Measurements from ENCODE around the gene SLC34A2. TPM values are rescaled to one million over a fixed set of nuclear protein-coding genes. Genes with fewer than 3 reads are reported as not detected.

SLC34A2 gene
- total RNA-seq, 2 donors from 2014 or later = 0.18 TPM; not detected in 1

DNA sequence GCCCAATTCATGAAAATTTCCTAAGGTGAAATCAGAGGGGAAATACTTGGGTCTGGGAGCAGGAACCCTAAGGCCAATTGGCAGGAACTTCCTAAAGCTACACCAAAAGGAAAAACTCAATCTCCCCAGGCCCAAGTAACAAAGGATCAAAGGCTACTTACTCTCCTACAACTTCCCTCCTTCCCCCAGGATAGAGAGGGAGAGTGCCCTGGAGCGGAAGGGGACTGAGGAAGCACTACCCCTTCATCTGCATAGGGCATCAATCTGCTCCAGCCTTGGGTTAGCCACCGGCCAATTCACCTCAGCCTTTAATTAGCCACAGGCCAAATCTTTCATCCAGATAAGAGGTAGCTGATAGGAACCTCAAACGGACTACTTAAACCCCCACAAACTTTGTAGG is 55.0 kb downstream of the SLC34A2 start:
- DNase-seq = no peak
- ATAC-seq = no peak
- intact Hi-C loops (cut with DNase I) = no loop called here

GRCh38 chr4:25712611-25713010 is 57.0 kb downstream of the SLC34A2 start:
- ATAC-seq (no peak), DNase-seq (no peak)
- intact Hi-C loops (cut with DNase I) = no loop called here

DNA sequence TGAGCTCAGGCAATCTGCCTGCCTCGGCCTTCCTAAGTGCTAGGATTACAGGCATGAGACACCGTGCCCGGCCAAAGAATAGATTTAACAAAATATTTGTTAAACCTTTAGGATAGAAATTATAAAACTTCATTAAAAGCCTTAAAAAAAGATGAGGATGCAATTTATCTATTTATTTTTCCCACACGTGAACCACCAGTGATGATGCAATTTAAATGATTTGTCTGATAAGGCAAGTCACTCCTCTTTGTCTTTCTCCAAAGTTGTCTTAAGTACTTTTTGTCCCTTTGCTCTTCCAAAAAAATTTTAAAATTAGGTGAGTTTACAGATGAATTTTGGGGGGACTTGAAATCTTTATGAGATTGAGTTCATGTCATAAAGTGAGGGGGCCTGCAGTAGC is 58.2 kb downstream of the SLC34A2 start:
- intact Hi-C loops (cut with DNase I) = no loop called here
- ATAC-seq (no peak), DNase-seq (no peak)

GRCh38 chr4:25722964-25723363 is 67.3 kb downstream of the SLC34A2 start:
- intact Hi-C loops (cut with DNase I) = no loop called here
- ATAC-seq (peak in 1 of 2 donors; percentile 38), DNase-seq (no peak)

- no peak for ATAC-seq
- DNase-seq = no peak
- intact Hi-C loops (cut with DNase I) = no loop called here
These were observed 67.8 kb downstream of the SLC34A2 start for GRCh38 chr4:25723409-25723808.

- DNase-seq = no peak
- intact Hi-C loops (cut with DNase I) = no loop called here
- ATAC-seq = no peak
These were observed 70.2 kb downstream of the SLC34A2 start for GRCh38 chr4:25725870-25726269.

DNA sequence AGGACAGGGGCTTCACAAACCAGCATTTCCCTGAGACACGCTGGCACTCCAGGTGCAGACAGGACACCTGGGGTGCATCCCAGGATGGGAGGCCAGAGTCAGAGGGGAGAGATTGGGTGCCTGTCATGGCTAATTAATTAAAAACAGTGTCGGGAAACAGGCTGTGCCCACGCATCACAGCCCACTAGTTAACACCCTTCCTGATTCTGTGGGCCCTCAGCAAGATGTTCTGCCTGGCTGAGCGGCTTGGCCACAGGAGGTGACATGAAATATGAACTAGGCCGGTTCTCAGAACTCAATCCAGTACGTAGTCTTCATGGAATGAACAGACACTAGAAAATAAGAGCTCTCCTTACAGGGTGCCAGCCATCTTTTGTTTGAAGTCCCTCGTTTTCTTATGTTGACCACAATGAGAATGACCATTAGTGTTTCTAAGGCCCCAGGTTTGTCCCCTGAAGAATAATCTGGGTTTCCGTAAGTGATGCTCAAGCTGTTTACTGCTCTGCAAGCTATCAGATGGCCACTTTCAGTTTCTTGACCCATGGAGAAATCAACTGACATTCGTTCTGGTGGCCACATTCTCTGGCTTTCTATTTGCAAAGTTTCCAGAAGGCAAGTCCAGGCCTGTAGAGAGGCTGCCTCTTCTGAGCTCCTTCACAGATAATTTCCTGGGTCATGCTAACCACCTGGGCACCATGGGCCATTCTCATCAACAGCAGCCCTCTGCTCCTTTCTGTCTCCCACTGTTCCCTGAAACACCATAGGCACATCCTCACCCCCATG is 72.3 kb downstream of the SLC34A2 start:
- intact Hi-C loops (cut with DNase I) = no loop called here
- ATAC-seq (no peak), DNase-seq (no peak)

Other genes with a start within 250 kb of the SLC34A2 start
- gene SEL1L3, start 207.1 kb downstream of the SLC34A2 start, total RNA-seq = 1 to 10 TPM; 5.6 to 6.6 TPM